Epidermal melanocyte (primary cell): ENCODE results near the gene PPP1R13B.

Experiments
- DNase-seq: peaks from one replicate; pipeline ENCODE4 v3.0.0; 2011; ENCODE audit warnings: low spot score; ENCODE audit not compliant: insufficient read length

Gene PPP1R13B

DNA sequence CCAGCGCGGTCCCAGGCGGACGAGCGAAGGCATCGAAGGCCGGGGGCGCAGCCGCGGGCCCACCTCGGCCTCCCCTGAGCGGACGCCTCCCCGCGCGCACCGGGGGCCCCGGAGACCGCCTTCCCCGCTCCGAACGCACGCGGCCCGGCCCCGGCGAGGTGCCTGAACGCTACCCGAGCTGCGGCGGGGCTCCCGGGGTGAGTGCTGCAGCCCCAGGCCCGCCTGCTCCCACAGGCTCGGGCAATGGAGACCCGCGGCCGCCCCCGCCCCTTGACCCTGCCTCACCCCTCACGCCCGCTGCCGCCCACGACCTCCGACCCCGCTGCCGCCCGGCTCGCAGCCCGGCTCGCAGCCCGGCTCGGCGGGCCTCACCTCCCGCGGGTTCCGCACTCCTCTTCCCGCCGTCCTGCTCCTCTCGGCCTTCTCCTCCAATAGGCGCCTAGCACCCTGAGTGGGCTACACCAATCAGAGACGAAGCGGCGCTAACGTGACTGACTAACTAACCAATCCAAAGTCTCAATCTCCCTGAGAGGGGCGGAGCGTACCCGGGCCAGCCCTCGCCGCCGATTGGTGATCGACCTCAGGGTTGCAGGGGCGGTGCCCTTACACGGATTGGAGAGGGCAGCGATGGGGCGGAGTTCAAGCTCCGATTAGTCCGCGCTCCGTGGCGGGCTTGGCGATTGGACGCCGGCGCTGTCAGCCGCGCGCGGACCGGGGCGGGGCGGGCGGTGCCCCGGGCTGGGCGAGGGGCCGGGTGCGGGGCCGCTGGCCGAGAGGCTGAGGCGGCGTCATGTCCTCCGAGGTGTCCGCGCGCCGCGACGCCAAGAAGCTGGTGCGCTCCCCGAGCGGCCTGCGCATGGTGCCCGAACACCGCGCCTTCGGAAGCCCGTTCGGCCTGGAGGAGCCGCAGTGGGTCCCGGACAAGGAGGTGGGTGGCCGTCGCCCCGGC lies 132.0 kb downstream of the PPP1R13B start, which contains the start of the genes XRCC3 and ZFYVE21:
Gene XRCC3 (minus strand): TSS at position 400 of the 949 bp plus-strand sequence. CDS start 4,364 bp downstream, outside the sequence.
Gene ZFYVE21 (plus strand): TSS at position 759 of the 949 bp plus-strand sequence. CDS start 32 bp downstream, at position 791.
- peak; percentile 100 for DNase-seq

DNA sequence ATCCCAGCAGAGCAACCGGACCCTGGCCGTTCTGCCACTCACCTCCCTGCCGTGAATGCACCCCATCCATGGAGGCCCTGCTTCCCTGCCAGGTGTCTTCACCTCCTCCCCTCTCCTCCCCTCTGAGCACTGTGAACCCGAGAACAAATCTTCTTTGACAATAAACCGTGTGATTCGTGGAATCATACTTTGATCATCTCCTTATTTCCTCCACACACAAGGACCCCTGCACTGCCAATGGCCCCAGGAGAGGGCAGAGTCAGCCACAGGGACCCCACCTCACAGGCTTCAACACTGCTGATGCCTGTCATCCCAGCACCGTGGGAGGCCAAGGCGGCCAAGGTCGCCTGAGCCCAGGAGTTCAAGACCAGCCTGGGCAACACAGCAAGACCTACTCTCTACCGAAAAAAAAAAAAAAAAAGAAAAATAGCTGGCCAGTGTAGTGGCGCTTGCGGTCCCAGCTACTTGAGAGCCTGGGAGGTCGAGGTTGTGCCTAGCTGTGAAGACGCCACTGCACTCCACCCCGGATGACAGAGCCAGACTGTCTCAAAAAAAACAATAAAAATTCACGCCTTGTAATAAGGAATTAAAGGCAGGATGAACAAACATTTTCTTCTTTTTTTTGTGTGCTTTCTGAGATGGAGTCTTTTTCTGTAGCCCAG lies 133.2 kb downstream of the PPP1R13B start:
- DNase-seq = no peak

DNA sequence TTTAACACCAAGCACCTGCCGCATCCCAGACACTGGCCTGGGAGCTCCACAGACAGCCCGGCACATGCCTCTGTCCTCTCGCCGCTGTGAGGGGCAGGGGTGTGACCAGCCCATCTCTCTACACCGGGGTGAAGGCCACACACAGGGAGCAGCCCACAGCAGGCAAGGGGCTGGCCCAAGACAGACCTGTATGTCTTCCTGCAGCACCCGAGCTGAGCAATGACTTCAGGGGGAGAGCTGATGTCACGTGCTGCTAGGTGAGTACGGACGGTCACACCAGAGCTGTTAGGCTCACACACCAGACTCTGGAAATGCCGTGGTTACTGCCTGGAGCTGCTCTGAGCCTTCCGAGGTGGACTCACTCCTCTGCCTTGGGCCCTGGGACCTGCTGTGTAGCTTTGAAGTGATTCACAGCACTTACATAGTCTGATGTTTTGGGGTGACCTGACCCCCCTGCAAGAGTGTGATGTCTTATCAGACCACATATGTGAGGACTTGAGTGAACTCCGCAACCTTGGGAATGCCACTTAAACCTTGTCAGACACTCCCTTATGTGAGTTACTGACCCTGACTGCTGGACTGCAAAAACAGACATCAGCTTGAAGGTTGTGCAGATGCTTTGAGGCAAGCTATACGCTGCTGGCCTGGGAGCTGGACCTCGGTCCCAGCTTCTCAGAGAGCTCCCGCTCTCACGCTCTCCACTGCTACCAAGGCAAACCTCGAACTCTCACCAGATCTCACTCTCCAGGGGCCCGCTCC lies 133.9 kb downstream of the PPP1R13B start:
- no peak for DNase-seq

DNA sequence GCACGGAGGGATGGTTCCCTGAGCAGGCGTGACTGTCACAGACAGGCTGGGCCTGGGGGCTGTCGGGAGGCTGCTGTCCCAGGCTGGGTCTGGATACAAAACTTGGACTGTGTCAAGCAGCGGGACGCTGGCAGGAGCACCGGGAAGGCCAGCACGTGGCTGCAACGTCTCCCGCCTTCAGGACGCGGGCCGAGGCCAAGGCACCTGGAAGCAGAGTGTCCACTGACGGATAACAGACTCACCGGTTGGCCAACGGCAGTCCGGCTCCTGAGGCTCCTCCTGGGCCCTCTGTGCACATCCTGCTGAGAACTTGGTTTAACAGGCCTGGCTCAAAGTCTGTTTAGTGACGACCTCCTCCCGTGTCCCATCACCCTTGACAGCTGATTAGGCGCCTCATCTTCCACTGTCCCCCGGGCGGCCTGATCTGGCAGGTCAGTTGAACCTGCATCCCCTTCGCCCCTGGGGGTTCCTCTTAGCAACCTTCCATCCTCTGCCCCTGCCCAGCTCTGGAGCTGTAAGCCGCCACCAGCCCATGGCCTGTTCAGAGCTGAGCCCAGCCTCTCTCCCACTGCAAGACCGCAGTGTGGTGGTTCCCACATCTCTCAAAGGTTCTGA lies 134.6 kb downstream of the PPP1R13B start:
- DNase-seq = no peak

DNA sequence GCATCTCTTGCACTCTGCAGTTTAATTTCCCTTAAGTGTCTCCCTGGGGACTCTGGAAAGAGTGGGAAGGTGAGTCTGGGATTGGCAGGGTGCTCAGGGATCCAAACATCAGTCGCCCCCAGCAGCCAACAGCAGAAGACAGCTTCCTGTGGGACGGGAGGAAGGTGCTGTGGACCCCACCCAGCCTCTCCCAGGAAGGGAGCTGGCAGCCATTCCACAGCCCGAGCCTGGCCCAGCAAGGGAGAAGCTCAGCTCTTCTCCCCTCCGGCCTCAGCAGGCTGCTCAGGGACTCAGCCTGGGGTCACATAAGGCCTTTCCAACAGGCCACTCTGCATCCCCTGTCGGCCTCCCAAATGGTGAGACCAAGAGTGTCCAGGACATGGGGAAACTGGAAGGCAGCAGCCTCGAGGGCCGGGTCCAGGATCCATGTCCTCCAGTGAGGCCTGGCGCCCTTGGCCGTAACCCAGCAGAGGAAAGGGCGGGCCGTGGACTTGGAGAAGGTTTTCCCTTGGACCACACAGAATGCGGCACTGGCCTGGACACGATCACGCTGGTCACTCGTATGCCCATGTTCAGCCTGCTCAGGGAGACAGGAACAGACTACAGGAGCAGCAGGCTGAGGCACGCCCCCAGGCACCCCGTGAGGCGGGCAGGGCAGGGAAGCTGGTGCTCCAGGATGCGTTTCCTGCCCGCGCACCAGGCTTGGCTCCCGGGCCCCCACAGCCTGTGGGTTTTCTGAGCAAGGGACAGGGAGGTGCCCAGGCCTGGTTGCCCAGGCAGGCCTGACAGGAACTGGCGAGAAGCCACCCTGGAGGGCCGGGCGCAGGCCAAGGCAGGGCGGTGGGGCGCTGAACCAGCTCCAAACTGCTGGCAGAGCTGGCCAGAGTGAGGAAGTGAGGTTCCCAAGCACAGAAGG lies 135.6 kb downstream of the PPP1R13B start:
- DNase-seq = no peak

DNA sequence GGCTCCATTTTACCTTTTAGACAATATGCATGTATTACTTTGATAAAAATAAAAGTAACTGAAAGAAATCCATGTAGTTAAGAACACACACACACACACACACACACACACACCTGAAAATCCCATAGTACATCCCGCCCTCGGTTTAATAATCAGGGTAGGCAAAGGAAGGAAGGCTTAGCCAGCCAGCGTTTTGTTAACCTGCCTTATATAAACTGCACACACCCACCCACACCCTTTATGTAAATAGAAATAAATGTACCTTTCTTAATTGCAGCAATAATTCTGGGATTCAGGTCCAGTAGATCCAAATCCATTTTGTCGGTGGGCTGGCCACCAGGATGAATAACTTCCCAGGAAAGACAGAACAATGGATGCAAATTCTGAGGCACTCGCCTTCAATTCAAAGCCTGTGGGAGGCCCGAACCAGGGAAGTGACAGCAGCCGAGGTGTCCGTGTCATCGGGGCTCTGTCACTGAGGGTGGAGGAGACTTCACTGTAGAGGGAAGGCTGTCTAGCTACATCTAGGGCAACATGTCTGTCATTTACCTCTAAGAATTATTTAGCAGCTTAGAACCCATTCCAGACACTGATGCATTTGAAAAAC lies 136.5 kb downstream of the PPP1R13B start:
- DNase-seq = no peak

DNA sequence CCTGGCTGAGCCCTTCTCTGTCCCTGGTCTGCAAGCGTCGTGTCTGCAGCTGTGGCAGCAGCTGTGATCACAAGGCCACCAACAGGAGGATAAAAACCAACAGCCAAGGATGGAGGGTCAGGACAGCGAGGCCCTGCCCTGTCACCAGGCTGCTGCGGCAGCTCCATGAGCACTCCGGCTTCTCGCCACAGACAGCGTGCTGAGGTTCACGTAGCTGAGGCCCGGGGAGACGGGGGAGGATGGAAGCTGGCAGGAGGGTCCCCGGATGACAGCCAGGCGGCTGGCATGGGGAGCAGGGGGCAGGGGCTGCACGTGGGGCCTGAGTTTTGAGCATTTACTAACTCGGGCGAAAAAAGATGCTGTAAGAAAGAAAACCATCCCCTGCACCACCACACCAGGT lies 137.6 kb downstream of the PPP1R13B start:
- DNase-seq = no peak

DNA sequence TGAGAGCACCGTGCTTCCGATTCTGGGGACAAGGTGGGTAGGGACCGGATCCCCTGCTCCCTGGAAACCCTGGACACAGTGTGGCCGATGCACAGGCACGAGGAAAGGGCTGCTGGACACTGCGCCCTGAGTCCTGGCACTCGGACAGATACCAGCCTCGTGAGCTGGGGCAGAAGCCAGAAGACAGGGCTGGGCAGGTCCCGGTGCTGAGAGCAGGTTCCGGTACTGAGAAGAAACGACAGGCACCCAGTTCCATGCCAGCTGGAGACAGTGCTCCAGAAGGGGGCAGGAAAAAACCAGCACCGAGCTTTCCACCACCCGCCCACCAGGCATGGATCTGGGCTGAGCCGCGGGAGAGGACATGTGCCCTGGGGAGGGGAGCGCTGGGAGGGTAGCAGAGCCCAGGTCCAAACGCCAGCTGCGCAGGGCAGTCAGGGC lies 138.6 kb downstream of the PPP1R13B start:
- no peak for DNase-seq

DNA sequence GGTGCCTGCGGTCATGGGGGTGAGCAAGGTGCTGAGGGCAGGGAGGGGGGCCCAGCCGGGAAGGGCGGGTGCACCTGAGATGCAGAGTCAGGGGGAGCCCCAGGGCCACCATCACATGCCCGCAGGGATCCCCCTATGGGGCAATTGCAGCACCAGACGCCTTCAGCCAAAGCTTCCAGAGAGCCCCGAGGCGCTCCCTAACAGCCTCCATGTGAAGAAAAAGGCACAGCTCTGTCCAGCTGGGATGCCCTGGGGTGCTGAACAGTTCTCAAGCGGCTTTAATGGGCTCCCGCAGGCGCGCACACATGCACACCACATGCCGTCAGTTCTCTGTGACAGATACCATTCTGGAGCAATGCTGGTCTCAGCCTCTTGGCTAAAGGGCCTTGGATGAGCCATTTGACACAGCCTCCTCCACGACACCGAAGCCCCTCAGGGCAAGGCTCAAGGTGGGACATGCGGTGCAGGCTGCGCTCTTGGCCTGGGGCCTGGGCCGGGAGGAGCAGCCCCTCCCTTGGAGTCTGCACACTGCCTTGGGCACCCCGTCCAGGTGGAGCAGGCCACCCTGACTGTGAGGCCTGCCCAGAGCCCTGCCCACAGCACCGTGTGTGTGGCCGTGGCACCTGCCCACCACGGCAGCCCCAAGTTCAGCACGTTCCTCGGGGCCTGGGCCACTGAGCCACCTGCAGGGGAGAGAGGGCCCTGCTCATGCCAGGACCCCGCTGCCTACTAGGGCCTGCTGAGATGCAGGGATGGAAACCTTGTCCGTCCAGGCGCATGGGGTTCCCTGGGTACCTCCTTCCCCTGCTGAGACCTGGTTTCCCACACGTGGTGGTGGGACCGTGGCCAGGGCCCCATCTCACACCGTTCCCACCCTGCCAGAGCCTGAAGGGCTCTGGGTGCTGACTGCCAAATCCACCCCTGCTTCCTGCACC lies 139.8 kb downstream of the PPP1R13B start:
- DNase-seq = peak; percentile 60

DNA sequence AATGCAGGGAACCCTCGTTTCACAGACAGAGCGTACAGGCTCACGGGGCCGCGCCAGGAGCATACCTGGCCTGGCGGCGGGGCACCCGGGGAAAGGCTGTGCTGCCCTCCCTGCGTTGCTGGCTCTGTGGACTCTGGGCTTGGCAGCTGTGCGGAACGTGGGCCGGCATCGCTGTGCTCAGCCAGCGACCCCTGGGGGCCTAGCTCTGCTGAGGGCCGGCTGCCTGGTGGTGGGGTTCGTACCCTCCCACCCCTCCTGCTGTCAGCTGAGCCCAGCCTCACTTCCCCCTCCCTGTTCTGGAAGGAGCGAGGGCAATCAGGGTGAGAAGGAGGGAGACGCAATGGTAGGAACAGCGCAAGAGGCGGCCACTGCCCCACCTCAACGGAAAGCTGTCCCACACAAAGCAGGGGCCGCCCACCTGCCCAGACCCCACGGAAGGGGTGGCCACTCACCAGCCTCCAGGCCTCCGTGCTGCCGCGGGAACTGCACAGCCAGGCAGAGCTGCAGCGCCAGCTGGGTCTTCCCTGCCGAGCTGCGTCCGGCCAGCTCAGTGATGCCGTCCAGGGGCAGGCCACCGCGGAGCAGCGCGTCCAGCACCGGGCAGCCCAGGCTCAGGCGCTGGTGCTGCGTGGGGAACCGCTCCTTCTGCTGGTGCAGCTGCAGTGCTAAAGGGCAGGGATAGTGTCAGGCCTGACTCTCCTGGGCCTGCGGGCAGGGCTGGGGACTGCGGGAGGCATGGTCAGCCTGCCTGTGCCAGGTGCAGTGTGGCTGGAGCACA lies 140.6 kb downstream of the PPP1R13B start:
- no peak for DNase-seq

DNA sequence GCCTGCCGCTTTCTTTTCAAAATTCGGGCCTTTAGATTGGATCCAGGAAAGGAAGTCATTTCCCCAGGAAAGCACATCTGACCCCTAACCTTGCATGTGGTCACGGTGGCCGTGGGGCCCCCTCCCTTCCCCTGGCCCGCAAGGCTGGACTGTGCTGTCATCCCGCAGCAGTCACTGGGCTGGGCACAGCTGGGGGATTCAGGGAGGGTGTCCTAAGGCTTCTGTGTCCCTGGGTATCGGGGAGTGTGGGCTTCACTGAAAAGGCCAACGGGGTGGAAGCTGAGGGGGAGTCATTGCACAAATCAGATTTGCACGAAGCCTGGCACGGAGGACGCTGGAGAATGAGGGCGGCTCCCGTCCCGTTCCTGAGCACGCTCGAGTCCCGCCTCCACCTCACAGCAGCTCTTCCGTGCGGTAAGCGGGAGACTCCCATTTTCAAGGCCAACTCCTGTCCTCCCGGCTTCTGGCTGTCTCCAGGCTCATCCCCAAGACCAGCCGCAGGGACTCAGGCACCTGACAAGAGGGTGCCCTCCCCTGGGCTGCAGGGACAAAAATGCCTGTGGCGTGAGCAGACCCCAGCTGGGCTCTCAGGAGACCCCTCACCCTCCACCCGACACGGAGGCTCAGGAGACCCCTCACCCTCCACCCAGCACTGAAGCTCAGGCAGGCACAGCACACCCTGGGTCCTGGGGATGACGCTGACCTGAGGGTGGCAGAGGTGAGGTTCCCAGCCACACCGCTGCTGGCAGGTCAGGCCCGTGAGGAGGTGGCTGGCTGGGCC lies 141.7 kb downstream of the PPP1R13B start:
- DNase-seq = no peak

DNA sequence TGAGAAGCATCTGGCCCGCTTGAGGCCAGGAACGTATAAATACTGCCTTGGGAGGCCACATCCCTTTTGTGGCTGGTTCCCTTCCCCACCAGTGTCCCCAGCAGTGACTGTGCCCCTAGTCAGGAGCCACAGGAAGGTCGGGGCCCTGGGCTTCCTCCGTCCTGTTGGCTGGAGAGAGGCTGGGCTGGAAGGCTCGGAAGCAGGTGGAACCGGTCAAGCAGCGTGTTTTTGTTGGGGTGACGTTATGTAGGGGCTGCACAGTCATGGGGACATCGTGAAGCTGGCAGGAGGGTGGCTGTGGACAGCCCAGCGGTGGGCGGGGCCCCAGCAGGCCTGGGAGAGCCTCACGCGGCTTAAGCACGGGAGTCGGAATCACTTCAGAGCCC lies 142.3 kb downstream of the PPP1R13B start:
- DNase-seq = no peak

DNA sequence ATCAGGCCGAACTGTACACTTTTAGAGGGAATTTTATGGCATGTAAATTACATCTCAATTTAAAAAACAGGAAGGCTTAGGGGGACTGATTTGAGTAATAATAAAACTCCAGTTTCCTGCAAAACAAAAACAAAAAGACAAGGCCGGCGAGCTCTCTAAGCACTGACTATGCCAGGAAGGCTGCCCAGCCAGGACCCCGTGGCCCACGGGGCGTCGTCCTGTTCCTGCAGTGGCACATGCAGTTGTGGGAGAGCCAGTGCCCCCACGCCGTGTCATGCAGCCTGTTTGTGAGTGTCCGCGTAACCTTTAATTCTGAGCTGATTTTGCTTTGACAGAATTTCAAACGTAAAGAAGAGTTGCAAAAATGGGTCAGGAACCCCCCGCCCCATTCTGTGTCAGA lies 142.7 kb downstream of the PPP1R13B start:
- DNase-seq = no peak

DNA sequence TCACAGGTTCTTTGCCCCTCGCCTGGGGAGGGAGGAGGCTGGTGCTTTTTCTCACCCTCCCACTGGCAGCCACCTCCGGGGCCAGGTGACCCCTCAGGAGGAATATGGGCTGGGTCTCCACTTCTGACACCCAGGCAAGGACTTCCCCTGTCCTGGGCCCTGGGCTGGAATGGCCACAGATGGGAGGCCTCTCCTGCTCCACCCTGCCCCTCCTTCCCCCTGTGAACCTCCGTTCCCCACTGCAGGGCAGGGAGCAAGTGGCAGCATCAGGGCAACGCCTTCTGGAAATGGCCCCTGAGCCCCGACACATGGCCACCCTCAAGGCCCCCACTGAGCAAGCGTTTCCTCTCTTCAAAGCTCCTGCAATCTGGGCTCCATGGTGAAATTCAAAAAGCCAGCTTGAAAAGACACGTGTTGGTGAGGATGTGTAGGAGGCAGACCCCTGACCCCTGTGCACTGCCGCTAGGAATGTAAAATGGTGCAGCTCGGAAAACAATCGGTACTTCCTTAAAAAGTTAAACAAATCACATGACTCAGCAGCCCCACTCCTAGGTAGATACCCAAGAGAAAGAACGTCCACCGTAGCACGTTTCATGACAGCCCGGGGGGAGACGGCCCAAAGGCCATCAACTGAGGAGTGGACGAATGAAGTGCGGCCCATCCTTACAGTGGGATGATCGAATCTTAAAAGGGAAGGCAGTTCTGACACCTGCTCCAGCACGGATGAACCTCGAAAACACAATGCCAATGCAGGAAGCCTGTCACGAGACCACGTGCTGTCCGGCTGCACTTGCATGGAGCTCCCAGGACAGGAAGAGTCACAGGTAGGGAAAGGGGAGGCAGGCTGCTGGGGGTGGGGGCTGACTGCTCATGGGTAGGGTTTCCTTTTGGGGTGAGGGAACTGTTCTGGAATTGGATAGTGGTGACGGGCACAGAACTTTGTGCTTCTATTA lies 143.7 kb downstream of the PPP1R13B start:
- no peak for DNase-seq

DNA sequence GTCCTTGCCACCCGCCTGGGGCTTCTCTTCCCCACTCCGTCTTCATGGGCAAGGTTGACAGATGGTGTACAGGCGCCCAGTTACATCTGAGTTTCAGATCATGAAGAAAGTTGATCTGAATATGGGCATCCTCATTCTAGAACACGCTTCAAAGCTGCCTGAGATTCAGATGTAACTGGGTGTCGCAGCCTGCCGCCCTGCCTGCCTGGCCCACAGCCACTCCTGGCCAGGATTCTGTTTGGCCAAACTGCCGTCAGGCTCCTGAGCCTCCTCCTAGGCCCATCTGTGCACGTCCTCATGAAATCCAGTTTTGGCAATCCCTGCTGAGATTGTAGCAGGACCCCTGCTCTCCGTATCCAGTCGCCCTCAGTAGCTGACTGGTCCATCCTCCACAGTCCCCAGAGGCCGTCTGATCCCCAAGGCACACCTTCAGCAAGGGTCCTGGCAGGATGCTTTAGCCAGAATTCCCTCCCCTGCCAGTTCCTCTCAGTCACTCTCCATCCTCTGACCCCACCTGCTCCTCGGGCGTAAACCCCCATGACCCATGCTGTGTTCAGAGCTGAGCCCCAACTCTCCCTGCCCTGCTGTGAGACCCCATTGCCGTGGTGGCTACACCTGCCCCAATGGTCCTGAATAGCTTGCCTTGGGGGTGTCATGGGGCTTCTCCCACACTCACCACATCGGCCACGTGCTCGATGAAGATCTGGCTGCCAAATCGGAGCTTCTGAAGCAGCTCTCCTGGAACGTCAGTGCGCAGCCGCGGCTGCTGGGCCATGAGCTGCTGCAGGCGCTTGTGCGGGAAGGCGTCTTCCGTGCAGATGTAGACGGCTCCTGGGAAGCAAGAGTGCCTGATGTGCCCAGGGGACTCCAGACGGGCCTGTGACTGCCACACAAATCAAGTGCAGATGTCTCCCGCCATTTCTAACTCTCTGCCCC lies 144.6 kb downstream of the PPP1R13B start:
- no peak for DNase-seq
